ENCODE measurements around the gene RNF126.
A peak's percentile ranks its signal among the peaks of the same experiment; 100 is the strongest.

RNF126 gene

DNA sequence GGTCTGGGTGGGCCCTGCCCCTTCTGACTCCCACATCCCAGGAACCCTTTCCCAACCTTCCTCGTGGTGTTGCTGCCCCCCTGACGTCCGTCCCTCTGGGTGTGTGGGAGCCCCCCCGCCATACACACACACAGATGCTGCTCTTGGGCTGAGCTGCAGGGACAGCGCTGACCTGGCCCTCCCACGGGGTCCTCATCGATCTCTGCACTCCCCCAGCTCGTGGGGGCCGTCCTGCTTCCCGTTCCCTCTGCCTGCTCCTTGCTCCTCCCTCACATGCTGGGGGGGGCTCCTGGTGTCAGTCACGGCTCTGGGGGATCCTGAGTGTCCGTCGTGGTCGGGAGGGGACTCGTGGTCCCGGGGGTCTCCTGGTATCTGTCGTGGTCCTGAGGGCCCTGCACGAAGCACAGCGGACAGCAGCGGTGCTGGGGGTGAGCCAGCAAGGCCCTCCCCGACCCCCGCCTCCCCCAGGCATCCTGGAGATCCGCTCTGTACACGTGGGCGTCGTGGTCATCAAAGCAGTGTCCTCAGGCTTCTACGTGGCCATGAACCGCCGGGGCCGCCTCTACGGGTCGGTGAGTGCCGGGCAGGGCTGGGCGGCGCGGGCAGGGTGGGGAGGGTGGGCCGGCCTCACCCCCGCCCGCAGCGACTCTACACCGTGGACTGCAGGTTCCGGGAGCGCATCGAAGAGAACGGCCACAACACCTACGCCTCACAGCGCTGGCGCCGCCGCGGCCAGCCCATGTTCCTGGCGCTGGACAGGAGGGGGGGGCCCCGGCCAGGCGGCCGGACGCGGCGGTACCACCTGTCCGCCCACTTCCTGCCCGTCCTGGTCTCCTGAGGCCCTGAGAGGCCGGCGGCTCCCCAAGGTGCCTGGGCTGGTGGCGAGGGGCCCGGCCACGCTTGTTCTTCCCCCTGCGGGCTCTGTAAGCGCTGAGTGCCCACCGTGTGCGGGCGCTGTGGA is 20.0 kb downstream of the RNF126 start:
- Histone ChIP-seq H3K36me3 (ENCODE audit: insufficient read depth, low read length) (peaks cover 22% of the 10 kb centered on the region), H2AFZ (ENCODE audit: low read depth, low read length) (no peak overlapping the region), H3K4me3 (ENCODE audit: low read length) (no peak overlapping the region), H3K9me3 (ENCODE audit: low read length) (no peaks in the 10 kb centered on the region), H3K4me1 (ENCODE audit: insufficient read depth, low read length) (peaks cover 1% of the 10 kb centered on the region), H3K27me3 (ENCODE audit: insufficient read depth, low read length) (no peaks in the 10 kb centered on the region)

DNA sequence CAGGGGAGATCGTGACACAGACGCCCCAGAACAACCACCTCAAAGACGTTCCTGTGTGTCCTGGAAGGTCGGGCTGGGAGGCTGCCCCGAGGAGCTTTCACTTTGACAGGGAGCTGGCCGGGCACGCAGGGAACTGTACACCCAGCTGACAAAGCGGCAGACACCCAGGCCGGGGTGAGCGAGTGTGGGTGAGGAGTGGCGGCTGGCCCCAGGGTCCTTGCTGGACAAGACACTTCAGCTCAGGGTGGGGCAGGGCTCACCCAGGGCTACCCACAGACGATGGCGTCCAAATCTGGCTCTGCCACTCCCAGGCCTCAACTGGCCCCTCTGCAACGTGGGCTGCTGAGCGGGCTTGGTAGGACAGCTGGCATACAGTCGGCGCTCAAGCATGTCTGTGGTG is 21.3 kb downstream of the RNF126 start:
- peaks cover 12% of the 10 kb centered on the region for H3K36me3 ChIP-seq (ENCODE audit: insufficient read depth, low read length)
- no peak overlapping the region for H3K4me3 ChIP-seq (ENCODE audit: low read length)
- peaks cover 1% of the 10 kb centered on the region for H3K4me1 ChIP-seq (ENCODE audit: insufficient read depth, low read length)
- no peaks in the 10 kb centered on the region for H3K27me3 ChIP-seq (ENCODE audit: insufficient read depth, low read length)
- H2AFZ ChIP-seq (ENCODE audit: low read depth, low read length) = no peak overlapping the region
- H3K9me3 ChIP-seq (ENCODE audit: low read length) = no peaks in the 10 kb centered on the region

DNA sequence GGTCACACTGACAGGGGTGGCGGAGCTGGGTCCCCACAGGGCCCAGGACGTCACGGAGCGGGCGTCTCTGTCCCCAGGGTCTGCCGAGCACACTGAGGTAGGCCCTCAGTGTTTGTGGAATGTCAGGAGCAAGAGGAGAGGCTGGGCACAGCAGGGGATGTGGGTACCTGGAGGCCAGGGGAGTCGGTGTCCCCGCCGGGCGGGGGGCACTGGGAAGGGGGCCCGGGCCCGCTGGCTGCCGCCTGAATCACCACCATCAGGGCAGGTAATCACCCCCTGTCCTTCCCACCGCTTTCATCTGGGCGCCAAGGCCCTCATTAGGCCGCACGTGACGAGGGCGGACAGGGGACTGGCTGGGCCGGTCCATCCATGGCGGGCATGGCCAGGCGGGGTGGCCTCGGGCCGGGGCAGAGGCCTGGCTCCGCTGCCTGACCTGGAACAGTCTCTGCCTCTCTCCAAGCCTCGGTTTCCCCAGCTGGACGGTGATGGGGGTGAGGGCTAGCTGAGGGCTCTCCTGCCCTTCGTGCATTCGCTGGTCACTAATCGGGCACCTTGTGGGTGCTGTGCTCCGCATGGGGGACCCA is 22.3 kb downstream of the RNF126 start:
- H3K4me1 ChIP-seq (ENCODE audit: insufficient read depth, low read length) = peaks cover 1% of the 10 kb centered on the region
- no peak overlapping the region for H3K4me3 ChIP-seq (ENCODE audit: low read length)
- H3K36me3 ChIP-seq (ENCODE audit: insufficient read depth, low read length) = peaks cover 2% of the 10 kb centered on the region
- H2AFZ ChIP-seq (ENCODE audit: low read depth, low read length) = no peak overlapping the region
- H3K9me3 ChIP-seq (ENCODE audit: low read length) = no peaks in the 10 kb centered on the region
- no peaks in the 10 kb centered on the region for H3K27me3 ChIP-seq (ENCODE audit: insufficient read depth, low read length)

DNA sequence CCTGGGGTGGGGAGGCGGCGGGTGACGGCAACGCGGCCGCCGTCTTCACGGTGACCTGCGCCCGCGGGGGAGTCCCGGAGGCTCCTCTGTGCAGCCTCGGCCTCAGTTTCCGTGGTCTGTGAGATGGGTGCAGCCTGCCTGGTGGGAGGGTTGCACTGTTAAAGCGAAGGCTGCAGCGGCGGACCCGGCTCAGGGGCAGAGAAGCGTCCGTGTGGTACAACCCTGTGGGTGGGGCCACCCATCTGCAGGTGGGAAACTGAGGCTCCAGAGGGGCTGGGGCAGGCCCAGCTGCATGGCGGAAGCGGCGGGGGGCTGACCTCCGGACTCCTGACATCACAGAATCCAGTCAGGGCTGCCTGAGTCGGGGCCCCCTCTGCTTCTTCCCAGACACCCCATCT is 22.9 kb downstream of the RNF126 start:
- Histone ChIP-seq H3K9me3 (ENCODE audit: low read length) (no peaks in the 10 kb centered on the region), H3K4me3 (ENCODE audit: low read length) (no peak overlapping the region), H3K4me1 (ENCODE audit: insufficient read depth, low read length) (peaks cover 1% of the 10 kb centered on the region), H2AFZ (ENCODE audit: low read depth, low read length) (no peak overlapping the region), H3K36me3 (ENCODE audit: insufficient read depth, low read length) (no peaks in the 10 kb centered on the region), H3K27me3 (ENCODE audit: insufficient read depth, low read length) (no peaks in the 10 kb centered on the region)

DNA sequence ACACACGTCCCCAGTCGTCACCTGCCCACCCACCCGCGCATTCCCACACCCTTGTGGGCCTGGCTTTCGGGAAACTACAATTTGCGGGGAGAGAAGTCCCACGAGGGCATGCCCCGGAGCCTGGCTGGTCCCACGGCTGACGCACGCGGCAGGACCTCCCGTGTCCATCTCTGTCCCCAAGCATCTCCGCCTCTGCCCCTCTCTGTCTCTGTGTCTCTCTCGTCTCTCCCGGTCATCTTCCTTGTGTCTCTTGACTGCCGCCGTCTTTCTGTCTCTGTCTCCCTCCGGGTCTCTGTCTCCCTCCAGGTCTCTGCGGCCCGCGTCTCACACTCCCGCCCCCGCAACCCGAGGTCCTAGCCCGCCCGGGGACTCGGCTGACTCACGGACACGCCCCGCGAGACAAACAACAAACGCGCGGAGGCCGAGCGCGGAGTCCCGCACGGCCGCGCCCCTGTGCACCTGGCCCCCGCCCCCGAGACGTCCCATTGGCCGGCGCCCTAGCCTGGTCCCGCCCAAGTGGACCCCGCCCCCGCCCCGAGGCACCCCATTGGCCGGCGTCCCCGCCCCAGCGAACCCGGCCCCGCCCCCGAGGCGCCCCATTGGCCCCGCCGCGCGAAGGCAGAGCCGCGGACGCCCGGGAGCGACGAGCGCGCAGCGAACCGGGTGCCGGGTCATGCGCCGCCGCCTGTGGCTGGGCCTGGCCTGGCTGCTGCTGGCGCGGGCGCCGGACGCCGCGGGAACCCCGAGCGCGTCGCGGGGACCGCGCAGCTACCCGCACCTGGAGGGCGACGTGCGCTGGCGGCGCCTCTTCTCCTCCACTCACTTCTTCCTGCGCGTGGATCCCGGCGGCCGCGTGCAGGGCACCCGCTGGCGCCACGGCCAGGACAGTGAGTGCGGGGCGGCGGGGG is 23.5 kb downstream of the RNF126 start, which contains the start of gene FGF22:
TSS of gene FGF22 (plus strand) at position 627 of the 908 bp plus-strand sequence. CDS start at position 674, 47 bp downstream.
- H3K9me3 ChIP-seq (ENCODE audit: low read length) = no peaks in the 10 kb centered on the region
- no peaks in the 10 kb centered on the region for H3K27me3 ChIP-seq (ENCODE audit: insufficient read depth, low read length)
- no peaks in the 10 kb centered on the region for H3K36me3 ChIP-seq (ENCODE audit: insufficient read depth, low read length)
- no peak within 1 kb of the TSS for H2AFZ ChIP-seq (ENCODE audit: low read depth, low read length)
- peak within 1 kb of the TSS; percentile 34 for H3K4me3 ChIP-seq (ENCODE audit: low read length)
- H3K4me1 ChIP-seq (ENCODE audit: insufficient read depth, low read length) = peaks cover 1% of the 10 kb centered on the region

DNA sequence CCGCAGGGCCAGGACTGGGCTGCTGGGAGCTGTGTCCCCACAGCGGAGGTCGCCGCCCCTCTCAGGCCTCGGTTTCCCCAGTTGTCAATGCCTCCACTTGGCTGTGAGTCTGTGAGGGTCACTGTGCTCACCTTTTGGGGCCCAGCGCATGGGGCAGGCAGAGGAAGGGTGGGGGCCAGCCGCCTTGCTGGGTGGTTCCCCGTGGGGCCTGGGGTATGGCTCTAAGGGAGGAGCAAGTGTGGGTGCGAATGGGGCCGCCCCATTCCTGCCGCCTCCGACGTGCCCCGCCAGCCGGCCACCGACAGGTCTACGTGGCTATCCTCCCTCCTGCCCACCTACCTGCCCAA is 24.1 kb downstream of the RNF126 start:
- H3K36me3 ChIP-seq (ENCODE audit: insufficient read depth, low read length) = no peaks in the 10 kb centered on the region
- H3K9me3 ChIP-seq (ENCODE audit: low read length) = no peaks in the 10 kb centered on the region
- H3K4me3 ChIP-seq (ENCODE audit: low read length) = peak overlapping the region; percentile 34

DNA sequence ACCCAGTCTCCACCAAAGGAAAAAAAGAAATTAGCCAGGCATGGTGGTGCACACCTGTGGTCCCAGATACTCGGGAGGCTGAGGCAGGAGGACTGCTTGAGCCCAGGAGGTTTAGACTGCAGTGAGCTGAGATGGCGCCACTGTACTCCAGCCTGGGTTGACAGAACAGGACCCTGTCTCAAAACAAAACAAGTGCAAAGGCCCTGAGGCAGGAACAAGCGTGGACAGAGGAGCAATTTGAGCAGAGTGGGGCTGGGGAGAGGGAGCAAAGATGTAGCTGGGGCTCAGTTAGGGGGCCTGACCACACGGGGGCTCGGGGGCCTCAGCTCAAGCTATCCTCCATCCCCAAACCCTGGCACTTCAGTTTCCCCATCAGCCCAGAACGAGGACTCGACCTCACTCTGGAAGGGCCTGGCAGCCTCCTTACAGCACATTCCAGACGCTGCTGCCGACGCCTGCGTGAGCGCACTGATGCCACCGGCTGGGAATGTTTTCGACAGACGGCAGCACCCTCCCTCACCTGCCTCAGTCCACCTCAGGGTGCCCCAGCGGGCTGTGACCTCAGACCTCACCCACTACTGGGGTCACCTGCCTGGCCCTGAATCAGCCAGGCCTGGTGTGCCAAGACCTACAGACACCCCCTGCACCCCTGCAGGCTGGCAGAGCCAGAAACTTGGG is 27.9 kb downstream of the RNF126 start:
- Histone ChIP-seq H3K27me3 (ENCODE audit: insufficient read depth, low read length) (no peaks in the 10 kb centered on the region), H2AFZ (ENCODE audit: low read depth, low read length) (no peak overlapping the region), H3K4me3 (ENCODE audit: low read length) (no peak overlapping the region), H3K4me1 (ENCODE audit: insufficient read depth, low read length) (peaks cover 10% of the 10 kb centered on the region), H3K9me3 (ENCODE audit: low read length) (no peaks in the 10 kb centered on the region), H3K36me3 (ENCODE audit: insufficient read depth, low read length) (peaks cover 2% of the 10 kb centered on the region)

More for the DNA sequence above, 24.1 kb downstream of the RNF126 start:
- Histone ChIP-seq H2AFZ (ENCODE audit: low read depth, low read length) (no peak overlapping the region), H3K4me1 (ENCODE audit: insufficient read depth, low read length) (peaks cover 6% of the 10 kb centered on the region), H3K27me3 (ENCODE audit: insufficient read depth, low read length) (no peaks in the 10 kb centered on the region)

DNA sequence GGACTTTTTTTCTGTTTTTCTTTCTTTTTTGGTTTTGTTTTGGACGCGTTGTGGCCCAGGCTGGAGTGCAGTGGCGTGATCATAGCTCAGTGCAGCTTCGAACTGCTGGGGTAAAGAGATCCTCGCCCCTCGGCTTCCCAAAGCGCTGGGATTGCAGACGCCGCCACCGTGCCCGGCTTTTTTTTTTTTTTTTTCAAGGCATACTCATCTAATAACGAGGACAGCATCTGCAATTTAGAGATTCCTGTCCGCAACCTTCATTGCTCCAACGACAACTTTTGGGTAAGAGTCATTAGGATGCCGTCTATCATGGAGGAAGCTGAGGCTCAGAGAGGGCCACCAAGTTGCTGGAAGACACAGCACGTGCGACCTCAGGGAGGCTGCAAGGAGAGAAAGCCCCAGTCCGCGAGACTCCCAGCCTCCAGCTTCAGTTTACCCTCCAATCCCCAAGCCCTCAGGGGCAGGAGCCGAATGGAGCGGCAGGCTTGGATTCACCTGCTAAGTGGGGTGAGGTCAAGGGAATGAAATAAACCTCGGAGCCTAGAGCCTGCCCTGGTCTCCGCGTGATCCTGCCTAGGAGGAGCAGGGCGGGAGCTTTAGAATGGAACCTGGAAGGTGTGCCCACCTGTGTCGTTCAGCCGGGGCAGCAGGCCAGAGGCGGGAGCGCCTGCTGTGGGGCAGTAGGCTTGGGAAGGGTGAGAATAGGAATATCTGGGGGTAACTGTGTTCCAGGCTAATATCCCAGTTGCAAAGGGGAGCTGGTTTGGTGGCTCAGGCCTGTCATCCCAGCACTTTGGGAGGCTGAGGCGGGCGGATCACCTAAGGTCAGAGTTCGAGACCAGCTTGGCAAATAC is 29.0 kb downstream of the RNF126 start:
- no peaks in the 10 kb centered on the region for H3K9me3 ChIP-seq (ENCODE audit: low read length)
- peaks cover 6% of the 10 kb centered on the region for H3K36me3 ChIP-seq (ENCODE audit: insufficient read depth, low read length)
- no peaks in the 10 kb centered on the region for H3K27me3 ChIP-seq (ENCODE audit: insufficient read depth, low read length)
- H3K4me1 ChIP-seq (ENCODE audit: insufficient read depth, low read length) = peaks cover 10% of the 10 kb centered on the region
- H2AFZ ChIP-seq (ENCODE audit: low read depth, low read length) = peak overlapping the region; percentile 69
- H3K4me3 ChIP-seq (ENCODE audit: low read length) = peak overlapping the region; percentile 71

DNA sequence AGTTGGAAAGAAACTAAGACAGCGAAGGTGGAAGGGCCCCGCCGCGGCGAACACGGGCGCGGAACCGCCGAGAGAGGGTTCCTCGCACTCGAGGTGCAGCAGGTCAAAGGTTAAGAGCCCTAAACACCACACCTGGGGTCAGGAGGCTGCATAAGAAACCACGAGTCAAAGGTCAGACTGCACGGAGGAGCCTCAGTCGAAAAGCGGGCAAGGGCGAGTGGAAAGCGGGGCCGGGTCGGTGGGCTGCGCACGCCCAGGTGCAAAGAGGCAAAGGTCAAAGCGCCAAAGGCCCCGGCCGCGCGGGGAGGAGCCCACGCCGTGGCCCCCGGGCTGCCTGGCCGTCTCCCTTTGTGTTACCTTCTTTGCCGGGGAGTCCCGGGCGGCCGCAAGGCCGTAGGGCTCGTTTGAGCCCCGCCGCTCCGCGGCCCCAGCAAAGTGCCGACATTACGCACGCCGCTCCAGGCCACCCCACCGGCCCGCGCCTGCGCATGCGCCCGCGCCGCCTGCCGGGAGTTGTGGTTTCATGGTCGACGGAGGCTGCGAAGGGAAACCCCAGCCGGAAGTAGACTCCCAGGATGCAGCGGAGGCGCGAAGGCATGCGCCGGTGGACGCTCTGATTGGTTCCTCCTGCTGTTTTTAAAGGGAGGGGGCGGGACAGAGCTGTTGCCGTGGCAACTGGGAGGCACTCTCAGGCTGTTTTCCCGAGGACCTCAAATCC is 29.8 kb downstream of the RNF126 start, which contains the start of gene POLRMT:
TSS of gene POLRMT (minus strand) at position 470 of the 718 bp plus-strand sequence. CDS start at position 445, 25 bp downstream.
- Histone ChIP-seq H3K27me3 (ENCODE audit: insufficient read depth, low read length) (no peaks in the 10 kb centered on the region), H3K4me3 (ENCODE audit: low read length) (peak within 1 kb of the TSS; percentile 71), H3K4me1 (ENCODE audit: insufficient read depth, low read length) (peaks cover 9% of the 10 kb centered on the region)

DNA sequence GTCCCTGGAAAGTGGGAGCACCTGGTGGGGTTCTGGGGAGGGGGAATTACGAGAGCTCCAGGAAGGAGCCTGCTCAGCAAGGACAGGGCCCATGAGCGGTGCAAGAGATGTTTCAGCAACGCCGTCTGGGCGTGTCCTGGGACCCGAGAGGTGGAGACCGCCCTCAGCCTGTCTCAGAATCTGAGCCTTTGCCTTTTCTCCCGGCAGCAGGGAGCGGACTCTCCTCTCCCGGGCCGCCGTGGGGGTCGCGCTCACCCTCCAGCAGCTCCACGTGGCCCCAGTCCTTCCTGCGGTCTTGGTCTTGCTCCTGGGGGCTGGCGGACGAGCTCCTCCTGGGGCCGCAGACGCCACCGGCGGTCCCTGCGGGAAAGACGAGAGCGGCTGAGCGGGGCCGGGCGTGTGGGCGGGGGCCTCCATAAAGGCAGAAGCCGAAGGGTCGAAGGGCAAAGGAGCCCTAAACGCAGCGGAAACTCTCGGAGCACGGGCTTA is 30.4 kb downstream of the RNF126 start:
- peak overlapping the region; percentile 49 for H2AFZ ChIP-seq (ENCODE audit: low read depth, low read length)
- peaks cover 14% of the 10 kb centered on the region for H3K36me3 ChIP-seq (ENCODE audit: insufficient read depth, low read length)
- H3K4me3 ChIP-seq (ENCODE audit: low read length) = peak overlapping the region; percentile 71
- H3K4me1 ChIP-seq (ENCODE audit: insufficient read depth, low read length) = peaks cover 9% of the 10 kb centered on the region
- H3K27me3 ChIP-seq (ENCODE audit: insufficient read depth, low read length) = no peaks in the 10 kb centered on the region
- no peaks in the 10 kb centered on the region for H3K9me3 ChIP-seq (ENCODE audit: low read length)

More for the DNA sequence above, 29.8 kb downstream of the RNF126 start, which contains the start of gene POLRMT:
- peak within 1 kb of the TSS; percentile 69 for H2AFZ ChIP-seq (ENCODE audit: low read depth, low read length)
- H3K9me3 ChIP-seq (ENCODE audit: low read length) = no peaks in the 10 kb centered on the region
- peaks cover 12% of the 10 kb centered on the region for H3K36me3 ChIP-seq (ENCODE audit: insufficient read depth, low read length)
